WTC11 (cell line): ENCODE data around the gene DNAAF1.

Experiments
- CREB1 ChIP-seq: sonication (generic); formaldehyde crosslinking; IDR thresholded peaks from 2 replicates; pipeline ENCODE4 v1.8.0; 2023; ENCODE audit warnings: mild to moderate bottlenecking, missing genetic modification reagents
- JUN ChIP-seq: sonication (generic); formaldehyde crosslinking; IDR thresholded peaks from 2 replicates; pipeline ENCODE4 v1.8.0; 2023; ENCODE audit warnings: mild to moderate bottlenecking, missing genetic modification reagents
- ZBTB21 ChIP-seq: sonication (generic); formaldehyde crosslinking; IDR thresholded peaks from 2 replicates; pipeline ENCODE4 v1.8.1; 2023; ENCODE audit warnings: mild to moderate bottlenecking, missing genetic modification reagents, borderline replicate concordance
- TF ChIP-seq, protein P1 (sequence below): sonication (generic); formaldehyde crosslinking; IDR thresholded peaks from 2 replicates; pipeline ENCODE4 v1.8.1; 2023; ENCODE audit warnings: mild to moderate bottlenecking, missing genetic modification reagents, moderate library complexity
- TF ChIP-seq, protein P2 (sequence below): sonication (generic); formaldehyde crosslinking; IDR thresholded peaks from 2 replicates; pipeline ENCODE4 v1.8.1; 2023; ENCODE audit warnings: mild to moderate bottlenecking, missing genetic modification reagents, borderline replicate concordance
- TF ChIP-seq, protein P3 (sequence below): fragments of 200-600 bp; IDR thresholded peaks from 2 replicates; pipeline ENCODE4 v1.8.0; 2022; ENCODE audit warnings: antibody characterized with exemption
- TF ChIP-seq, protein P4 (sequence below): fragments of 250-450 bp; sonication (Bioruptor Pico); IDR thresholded peaks from 2 replicates; pipeline ENCODE4 v2.1.2; 2022; ENCODE audit warnings: mild to moderate bottlenecking, moderate library complexity
- TF ChIP-seq, protein P5 (sequence below): sonication (generic); formaldehyde crosslinking; IDR thresholded peaks from 2 replicates; pipeline ENCODE4 v1.8.1; 2023; ENCODE audit warnings: mild to moderate bottlenecking, missing genetic modification reagents

DNA sequence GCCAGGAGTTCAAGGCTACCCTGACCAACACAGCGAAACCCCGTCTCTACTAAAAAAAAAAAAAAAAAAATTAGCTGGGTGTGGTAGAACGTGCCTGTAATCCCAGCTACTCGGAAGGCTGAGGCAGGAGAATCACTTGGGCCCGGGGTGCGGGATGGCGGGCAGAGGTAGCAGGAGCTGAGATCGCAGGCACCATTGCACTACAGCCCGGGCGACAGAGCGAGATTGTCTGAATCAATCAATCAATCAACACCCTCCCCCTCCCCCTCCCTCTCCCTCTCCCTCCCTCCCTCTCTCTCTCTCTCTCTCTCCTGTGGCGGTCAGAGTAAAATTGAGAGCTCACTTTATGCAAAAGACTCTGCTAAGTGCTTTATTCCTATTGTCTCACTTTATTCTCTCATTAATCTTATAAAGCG, 1.3 kb upstream of the DNAAF1 start:
- TF ChIP-seq JUN (CRISPR knock-in tag) (no peak), ZBTB21 (CRISPR knock-in tag) (no peak), CREB1 (CRISPR knock-in tag) (no peak)
- TF ChIP-seq, protein P1, sequence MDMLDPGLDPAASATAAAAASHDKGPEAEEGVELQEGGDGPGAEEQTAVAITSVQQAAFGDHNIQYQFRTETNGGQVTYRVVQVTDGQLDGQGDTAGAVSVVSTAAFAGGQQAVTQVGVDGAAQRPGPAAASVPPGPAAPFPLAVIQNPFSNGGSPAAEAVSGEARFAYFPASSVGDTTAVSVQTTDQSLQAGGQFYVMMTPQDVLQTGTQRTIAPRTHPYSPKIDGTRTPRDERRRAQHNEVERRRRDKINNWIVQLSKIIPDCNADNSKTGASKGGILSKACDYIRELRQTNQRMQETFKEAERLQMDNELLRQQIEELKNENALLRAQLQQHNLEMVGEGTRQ (CRISPR knock-in tag) = no peak
- TF ChIP-seq, protein P2, sequence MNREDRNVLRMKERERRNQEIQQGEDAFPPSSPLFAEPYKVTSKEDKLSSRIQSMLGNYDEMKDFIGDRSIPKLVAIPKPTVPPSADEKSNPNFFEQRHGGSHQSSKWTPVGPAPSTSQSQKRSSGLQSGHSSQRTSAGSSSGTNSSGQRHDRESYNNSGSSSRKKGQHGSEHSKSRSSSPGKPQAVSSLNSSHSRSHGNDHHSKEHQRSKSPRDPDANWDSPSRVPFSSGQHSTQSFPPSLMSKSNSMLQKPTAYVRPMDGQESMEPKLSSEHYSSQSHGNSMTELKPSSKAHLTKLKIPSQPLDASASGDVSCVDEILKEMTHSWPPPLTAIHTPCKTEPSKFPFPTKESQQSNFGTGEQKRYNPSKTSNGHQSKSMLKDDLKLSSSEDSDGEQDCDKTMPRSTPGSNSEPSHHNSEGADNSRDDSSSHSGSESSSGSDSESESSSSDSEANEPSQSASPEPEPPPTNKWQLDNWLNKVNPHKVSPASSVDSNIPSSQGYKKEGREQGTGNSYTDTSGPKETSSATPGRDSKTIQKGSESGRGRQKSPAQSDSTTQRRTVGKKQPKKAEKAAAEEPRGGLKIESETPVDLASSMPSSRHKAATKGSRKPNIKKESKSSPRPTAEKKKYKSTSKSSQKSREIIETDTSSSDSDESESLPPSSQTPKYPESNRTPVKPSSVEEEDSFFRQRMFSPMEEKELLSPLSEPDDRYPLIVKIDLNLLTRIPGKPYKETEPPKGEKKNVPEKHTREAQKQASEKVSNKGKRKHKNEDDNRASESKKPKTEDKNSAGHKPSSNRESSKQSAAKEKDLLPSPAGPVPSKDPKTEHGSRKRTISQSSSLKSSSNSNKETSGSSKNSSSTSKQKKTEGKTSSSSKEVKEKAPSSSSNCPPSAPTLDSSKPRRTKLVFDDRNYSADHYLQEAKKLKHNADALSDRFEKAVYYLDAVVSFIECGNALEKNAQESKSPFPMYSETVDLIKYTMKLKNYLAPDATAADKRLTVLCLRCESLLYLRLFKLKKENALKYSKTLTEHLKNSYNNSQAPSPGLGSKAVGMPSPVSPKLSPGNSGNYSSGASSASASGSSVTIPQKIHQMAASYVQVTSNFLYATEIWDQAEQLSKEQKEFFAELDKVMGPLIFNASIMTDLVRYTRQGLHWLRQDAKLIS (CRISPR knock-in tag) = no peak
- TF ChIP-seq, protein P3, sequence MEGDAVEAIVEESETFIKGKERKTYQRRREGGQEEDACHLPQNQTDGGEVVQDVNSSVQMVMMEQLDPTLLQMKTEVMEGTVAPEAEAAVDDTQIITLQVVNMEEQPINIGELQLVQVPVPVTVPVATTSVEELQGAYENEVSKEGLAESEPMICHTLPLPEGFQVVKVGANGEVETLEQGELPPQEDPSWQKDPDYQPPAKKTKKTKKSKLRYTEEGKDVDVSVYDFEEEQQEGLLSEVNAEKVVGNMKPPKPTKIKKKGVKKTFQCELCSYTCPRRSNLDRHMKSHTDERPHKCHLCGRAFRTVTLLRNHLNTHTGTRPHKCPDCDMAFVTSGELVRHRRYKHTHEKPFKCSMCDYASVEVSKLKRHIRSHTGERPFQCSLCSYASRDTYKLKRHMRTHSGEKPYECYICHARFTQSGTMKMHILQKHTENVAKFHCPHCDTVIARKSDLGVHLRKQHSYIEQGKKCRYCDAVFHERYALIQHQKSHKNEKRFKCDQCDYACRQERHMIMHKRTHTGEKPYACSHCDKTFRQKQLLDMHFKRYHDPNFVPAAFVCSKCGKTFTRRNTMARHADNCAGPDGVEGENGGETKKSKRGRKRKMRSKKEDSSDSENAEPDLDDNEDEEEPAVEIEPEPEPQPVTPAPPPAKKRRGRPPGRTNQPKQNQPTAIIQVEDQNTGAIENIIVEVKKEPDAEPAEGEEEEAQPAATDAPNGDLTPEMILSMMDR = no peak
- TF ChIP-seq, protein P4, sequence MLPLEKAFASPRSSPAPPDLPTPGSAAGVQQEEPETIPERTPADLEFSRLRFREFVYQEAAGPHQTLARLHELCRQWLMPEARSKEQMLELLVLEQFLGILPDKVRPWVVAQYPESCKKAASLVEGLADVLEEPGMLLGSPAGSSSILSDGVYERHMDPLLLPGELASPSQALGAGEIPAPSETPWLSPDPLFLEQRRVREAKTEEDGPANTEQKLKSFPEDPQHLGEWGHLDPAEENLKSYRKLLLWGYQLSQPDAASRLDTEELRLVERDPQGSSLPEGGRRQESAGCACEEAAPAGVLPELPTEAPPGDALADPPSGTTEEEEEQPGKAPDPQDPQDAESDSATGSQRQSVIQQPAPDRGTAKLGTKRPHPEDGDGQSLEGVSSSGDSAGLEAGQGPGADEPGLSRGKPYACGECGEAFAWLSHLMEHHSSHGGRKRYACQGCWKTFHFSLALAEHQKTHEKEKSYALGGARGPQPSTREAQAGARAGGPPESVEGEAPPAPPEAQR (CRISPR knock-in tag) = no peak
- TF ChIP-seq, protein P5, sequence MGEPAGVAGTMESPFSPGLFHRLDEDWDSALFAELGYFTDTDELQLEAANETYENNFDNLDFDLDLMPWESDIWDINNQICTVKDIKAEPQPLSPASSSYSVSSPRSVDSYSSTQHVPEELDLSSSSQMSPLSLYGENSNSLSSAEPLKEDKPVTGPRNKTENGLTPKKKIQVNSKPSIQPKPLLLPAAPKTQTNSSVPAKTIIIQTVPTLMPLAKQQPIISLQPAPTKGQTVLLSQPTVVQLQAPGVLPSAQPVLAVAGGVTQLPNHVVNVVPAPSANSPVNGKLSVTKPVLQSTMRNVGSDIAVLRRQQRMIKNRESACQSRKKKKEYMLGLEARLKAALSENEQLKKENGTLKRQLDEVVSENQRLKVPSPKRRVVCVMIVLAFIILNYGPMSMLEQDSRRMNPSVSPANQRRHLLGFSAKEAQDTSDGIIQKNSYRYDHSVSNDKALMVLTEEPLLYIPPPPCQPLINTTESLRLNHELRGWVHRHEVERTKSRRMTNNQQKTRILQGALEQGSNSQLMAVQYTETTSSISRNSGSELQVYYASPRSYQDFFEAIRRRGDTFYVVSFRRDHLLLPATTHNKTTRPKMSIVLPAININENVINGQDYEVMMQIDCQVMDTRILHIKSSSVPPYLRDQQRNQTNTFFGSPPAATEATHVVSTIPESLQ = no peak
